ENCODE data around the gene RPAP3. TPM values are rescaled to one million over a fixed set of nuclear protein-coding genes. Genes with fewer than 3 reads are reported as not detected.

Gene RPAP3
- total RNA-seq, 4 donors from 2014 or later, result 10.5 to 14.2 (median 12.7) TPM

- TF ChIP-seq CTCF (IDR thresholded peaks at IDR 0.05), result no peak
- no peak for ATAC-seq (ENCODE audit: low FRiP score)
Observed at GRCh38 chr12:47747126-47747525, 41.3 kb upstream of the RPAP3 start.

GRCh38 chr12:47746523-47746922, 40.7 kb upstream of the RPAP3 start:
- ATAC-seq (ENCODE audit: low FRiP score), result no peak
- no peak for DNase-seq (ENCODE audit: low spot score)
- no peak for TF ChIP-seq CTCF (IDR thresholded peaks at IDR 0.05)

More at GRCh38 chr12:47747126-47747525, 41.3 kb upstream of the RPAP3 start:
- DNase-seq (ENCODE audit: low spot score), result no peak

- no peak for TF ChIP-seq CTCF (IDR thresholded peaks at IDR 0.05)
- ATAC-seq (ENCODE audit: low FRiP score) (no peak), DNase-seq (ENCODE audit: low spot score) (no peak)
Observed at GRCh38 chr12:47746073-47746472, 40.2 kb upstream of the RPAP3 start.

- ATAC-seq (ENCODE audit: low FRiP score) (no peak), DNase-seq (ENCODE audit: low spot score) (no peak)
- TF ChIP-seq CTCF (IDR thresholded peaks at IDR 0.05), result no peak
Observed at GRCh38 chr12:47745485-47746041, 39.7 kb upstream of the RPAP3 start.

- ATAC-seq (ENCODE audit: low FRiP score), result no peak
Observed at GRCh38 chr12:47744778-47745436, 39.1 kb upstream of the RPAP3 start.

GRCh38 chr12:47744005-47744651, 38.3 kb upstream of the RPAP3 start:
- no peak for TF ChIP-seq CTCF (IDR thresholded peaks at IDR 0.05)
- ATAC-seq (ENCODE audit: low FRiP score) (no peak), DNase-seq (ENCODE audit: low spot score) (no peak)

More at GRCh38 chr12:47744778-47745436, 39.1 kb upstream of the RPAP3 start:
- TF ChIP-seq CTCF (IDR thresholded peaks at IDR 0.05), result no peak
- DNase-seq (ENCODE audit: low spot score), result no peak
